K562 (cell line): ENCODE results near the gene KCTD17. TPM values are rescaled to one million over a fixed set of nuclear protein-coding genes. Genes with fewer than 3 reads are reported as not detected.

ENCODE experiments used
- ETS2 ChIP-seq: IDR thresholded peaks from 2 replicates; pipeline ENCODE4 v1.6.1; 2016; ENCODE audit warnings: borderline replicate concordance, missing genetic modification characterization, mild to moderate bottlenecking, moderate library complexity, missing compliant biosample characterization; ENCODE audit not compliant: poor library complexity, severe bottlenecking
- GTF3C2 ChIP-seq: IDR thresholded peaks from 3 replicates; pipeline ENCODE4 v1.6.1; 2011; ENCODE audit warnings: borderline replicate concordance, mild to moderate bottlenecking, moderate library complexity; ENCODE audit not compliant: insufficient read length; ENCODE audit errors: extremely low read depth
- HCFC1 ChIP-seq: IDR thresholded peaks from 2 replicates; pipeline ENCODE4 v1.6.1; 2012; ENCODE audit warnings: low read depth, low read length, improper control_type of control experiment
- PML ChIP-seq: IDR thresholded peaks from 2 replicates; pipeline ENCODE4 v1.6.1; 2012; ENCODE audit warnings: low read length, inconsistent platforms
- RBM34 ChIP-seq: fragments of 200-400 bp; formaldehyde crosslinking; IDR thresholded peaks from 2 replicates; pipeline ENCODE4 v1.6.1; 2018; ENCODE audit warnings: low read length, borderline replicate concordance; ENCODE audit not compliant: insufficient read depth
- TAF7 ChIP-seq: fragments of 450-650 bp; IDR thresholded peaks from 2 replicates; pipeline ENCODE4 v1.6.1; 2016; ENCODE audit warnings: missing genetic modification characterization, missing compliant biosample characterization
- XRCC3 ChIP-seq: fragments of 450-650 bp; IDR thresholded peaks from 2 replicates; pipeline ENCODE4 v1.6.1; 2017; ENCODE audit warnings: mild to moderate bottlenecking, moderate library complexity
- polyA plus RNA-seq, 8 experiments: library from polyadenylated mRNA; depleted of rRNA in 4 of 8; stranded (reverse) in 5 of 8; unstranded in 3 of 8; fragments of >200 nt; fragmentation: Nextera tagmentation in 2 of 8; fragmentation: Illumina TruSeq in 1 of 8; extraction: Ambion mirVana in 2 of 8; extraction: Trizol in 1 of 8; gene quantifications; 2 replicates each; pipeline versions ENCODE4 v1.2.1 to v1.2.3, GENCODE V29; 2011 to 2014; ENCODE audit warnings: inconsistent platforms in 1 of 8, missing spikeins in 1 of 8
- total RNA-seq, 7 experiments: library from RNA; depleted of rRNA in 6 of 7; stranded (reverse); fragments of >200 nt in 6 of 7; fragmentation: Illumina TruSeq in 2 of 7; extraction: Trizol in 2 of 7; gene quantifications; 2 replicates each; pipeline versions ENCODE4 v1.2.1 to v1.2.3, GENCODE V29; 2011 to 2021; ENCODE audit warnings: low replicate concordance in 1 of 7

The KCTD17 gene
- total and polyA plus RNA-seq, 9 of the 15 experiments (the other 6 are each of a cell fraction or from before 2014, with no cell fraction given): 0.22 to 0.90 (median 0.49) TPM; not detected in 2

- TF ChIP-seq XRCC3 (no peak), ETS2 (tag) (no peak), GTF3C2 (no peak), TAF7 (tag) (no peak), HCFC1 (no peak), PML (no peak), RBM34 (no peak)
- TF ChIP-seq, all 486 proteins: peak for 0
Measured at GRCh38 chr22:37021041-37021440, 30.5 kb upstream of the KCTD17 start (continued).
